Measurements from ENCODE around the gene TMEM61.

GRCh38 chr1:54986025-54986424 is 5.6 kb downstream of the TMEM61 start:
- no peak for TF ChIP-seq CTCF (IDR thresholded peaks at IDR 0.05)
- TF ChIP-seq USF2 (IDR thresholded peaks at IDR 0.05; ENCODE audit: borderline replicate concordance, low read depth, low read length) = no peak
- no peak for TF ChIP-seq EZH2phosphoT487 (IDR thresholded peaks at IDR 0.05; ENCODE audit: borderline replicate concordance, low read depth)
- no peak for TF ChIP-seq SIN3A (IDR thresholded peaks at IDR 0.05; ENCODE audit: borderline replicate concordance, low read depth, low read length)
- no peak for TF ChIP-seq TCF12 (IDR thresholded peaks at IDR 0.05)

Data from SK-N-SH (cell line).